ENCODE data around the gene TMEM86B. TPM values are rescaled to one million over a fixed set of nuclear protein-coding genes. Genes with fewer than 3 reads are reported as not detected.

TMEM86B gene
- total and polyA plus RNA-seq, 2 experiments from 2014 or later: 1.1 to 3.2 TPM

- H3K4me1 ChIP-seq (ENCODE audit: insufficient read depth): peaks cover 3% of the 10 kb centered on the region
- H2AFZ ChIP-seq: no peak overlapping the region
- H3K27ac ChIP-seq (ENCODE audit: low read depth): no peak overlapping the region
- Mint-ChIP-seq H3K9me3 (no peaks in the 10 kb centered on the region), H3K4me1 (peaks cover 2% of the 10 kb centered on the region; the same call in 2 of the 3 replicates), H3K4me3 (no peak overlapping the region), H3K27me3 (ENCODE audit: insufficient read depth, low read depth, poor library complexity) (peaks cover 11% of the 10 kb centered on the region), H3K36me3 (ENCODE audit: low read depth) (peaks cover 13% of the 10 kb centered on the region; the same call in 2 of the 3 replicates), H3K27ac (no peak overlapping the region)
- H3K4me3 ChIP-seq: no peak overlapping the region
- H3K9me2 ChIP-seq (ENCODE audit: insufficient read depth): no peaks in the 10 kb centered on the region
- no peak for DNase-seq (ENCODE audit: low spot score)
- H3K4me2 ChIP-seq: no peak overlapping the region
- no peaks in the 10 kb centered on the region; the same call in 1 of the 2 replicates for H3K36me3 ChIP-seq (ENCODE audit: insufficient read depth)
- TF ChIP-seq CTCF (conservative IDR thresholded peaks at IDR 0.05; ENCODE audit: low read depth in 2 of 2): no peak
- no peak for TF ChIP-seq ZNF462 (CRISPR knock-in tag; IDR thresholded peaks at IDR 0.05)
- TF ChIP-seq EZH2phosphoT487 (IDR thresholded peaks at IDR 0.05; ENCODE audit: unreplicated experiment): no peak
- TF ChIP-seq STAT1 (IDR thresholded peaks at IDR 0.05; ENCODE audit: unreplicated experiment): no peak
- TF ChIP-seq POLR2AphosphoS5 (IDR thresholded peaks at IDR 0.05; ENCODE audit: low read depth): no peak
- TF ChIP-seq ZNF114 (CRISPR knock-in tag; IDR thresholded peaks at IDR 0.05): no peak
- TF ChIP-seq NANOG (IDR thresholded peaks at IDR 0.05; ENCODE audit: borderline replicate concordance): no peak
- TF ChIP-seq EZH2 (IDR thresholded peaks at IDR 0.05; ENCODE audit: low read depth, unreplicated experiment): no peak
- no peak for TF ChIP-seq JUNB (IDR thresholded peaks at IDR 0.05; ENCODE audit: unreplicated experiment)
- TF ChIP-seq ZNF331 (CRISPR knock-in tag; IDR thresholded peaks at IDR 0.05; ENCODE audit: low read depth): no peak
- H3K27me3 ChIP-seq (ENCODE audit: insufficient read depth): no peaks in the 10 kb centered on the region
- ATAC-seq: no peak
- peaks cover 8% of the 10 kb centered on the region; the same call in 1 of the 2 replicates for H3F3A ChIP-seq (replicated peaks; ENCODE audit: low read depth)
- peaks cover 8% of the 10 kb centered on the region for H4K20me1 ChIP-seq (replicated peaks; ENCODE audit: insufficient read depth)
- H3K79me2 ChIP-seq (replicated peaks; ENCODE audit: insufficient read depth): peaks cover 9% of the 10 kb centered on the region; the same call in 1 of the 2 replicates
Measured at GRCh38 chr19:55273978-55274707, 45.6 kb upstream of the TMEM86B start.

Measured in GM23338 (cell line).